Measurements from ENCODE around the gene FAM149A. TPM values are rescaled to one million over a fixed set of nuclear protein-coding genes. Genes with fewer than 3 reads are reported as not detected.

FAM149A gene
- total and polyA plus RNA-seq, 5 donors from 2014 or later, result 0.52 to 1.1 TPM; not detected in 3

DNA sequence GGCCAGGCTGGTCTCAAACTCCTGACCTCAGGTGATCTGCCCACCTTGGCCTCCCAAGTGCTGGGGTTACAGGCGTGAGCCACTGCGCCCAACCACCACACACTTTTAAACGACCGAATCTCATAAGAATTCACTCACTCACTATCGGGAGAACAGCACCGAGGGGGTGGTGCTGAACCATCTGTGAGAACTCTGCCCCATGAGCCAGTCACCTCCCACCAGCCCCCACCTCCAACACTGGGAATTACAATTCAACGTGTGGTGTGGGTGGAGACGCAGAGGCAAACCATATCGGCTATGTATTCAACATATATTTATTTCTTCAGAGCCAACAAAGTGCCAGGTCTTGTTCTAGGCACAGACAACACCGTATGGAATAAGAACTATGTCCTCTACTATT lies 32.0 kb upstream of the FAM149A start:
- no peak overlapping the region for H3K4me3 Mint-ChIP-seq
- Histone ChIP-seq H3K9me3 (ENCODE audit: control insufficient read depth in 2 of 2, low read length in 2 of 2) (no peaks in the 10 kb centered on the region), H3K27ac (ENCODE audit: insufficient read depth, low read length, poor library complexity, severe bottlenecking) (no peak overlapping the region), H3K36me3 (ENCODE audit: control insufficient read depth, insufficient read depth, low read length) (no peaks in the 10 kb centered on the region), H3K4me1 (ENCODE audit: control insufficient read depth, insufficient read depth, low read length, poor library complexity, severe bottlenecking) (peaks cover 14% of the 10 kb centered on the region), H3K4me3 (ENCODE audit: low read depth, low read length) (no peak overlapping the region), H3K27me3 (ENCODE audit: control insufficient read depth, insufficient read depth, low read length) (no peaks in the 10 kb centered on the region)
- H3K9me3 Mint-ChIP-seq, result no peaks in the 10 kb centered on the region
- peaks cover under 1% of the 10 kb centered on the region for H3K27me3 Mint-ChIP-seq
- H3K36me3 Mint-ChIP-seq, result no peaks in the 10 kb centered on the region
- H3K4me1 Mint-ChIP-seq, result peaks cover 5 to 16% (median 8%) of the 10 kb centered on the region in 4 donors
- ATAC-seq (ENCODE audit: low read depth in 2 of 2) (no peak), DNase-seq (no peak)
- no peak overlapping the region for H3K27ac Mint-ChIP-seq

DNA sequence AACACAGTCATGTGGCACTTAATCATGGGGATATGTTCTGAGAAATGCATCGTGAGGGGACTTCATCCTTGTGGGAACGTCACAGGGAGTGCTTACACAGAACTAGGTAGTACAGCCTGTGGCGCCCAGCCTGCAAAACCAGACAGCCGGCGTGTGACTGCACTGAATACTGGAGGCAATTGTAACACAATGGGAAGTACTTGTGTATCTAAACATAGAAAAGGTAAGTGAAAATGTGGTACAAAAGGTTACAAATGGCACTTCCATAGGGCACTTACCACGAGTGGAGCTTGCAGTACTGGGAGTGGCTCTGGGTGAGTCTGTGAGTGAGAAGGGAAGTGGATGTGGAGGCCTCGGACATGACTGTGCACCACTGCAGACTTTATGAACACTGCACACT lies 30.3 kb upstream of the FAM149A start:
- H3K27me3 Mint-ChIP-seq, result no peaks in the 10 kb centered on the region
- no peak overlapping the region for H3K4me3 ChIP-seq (ENCODE audit: low read depth, low read length)

DNA sequence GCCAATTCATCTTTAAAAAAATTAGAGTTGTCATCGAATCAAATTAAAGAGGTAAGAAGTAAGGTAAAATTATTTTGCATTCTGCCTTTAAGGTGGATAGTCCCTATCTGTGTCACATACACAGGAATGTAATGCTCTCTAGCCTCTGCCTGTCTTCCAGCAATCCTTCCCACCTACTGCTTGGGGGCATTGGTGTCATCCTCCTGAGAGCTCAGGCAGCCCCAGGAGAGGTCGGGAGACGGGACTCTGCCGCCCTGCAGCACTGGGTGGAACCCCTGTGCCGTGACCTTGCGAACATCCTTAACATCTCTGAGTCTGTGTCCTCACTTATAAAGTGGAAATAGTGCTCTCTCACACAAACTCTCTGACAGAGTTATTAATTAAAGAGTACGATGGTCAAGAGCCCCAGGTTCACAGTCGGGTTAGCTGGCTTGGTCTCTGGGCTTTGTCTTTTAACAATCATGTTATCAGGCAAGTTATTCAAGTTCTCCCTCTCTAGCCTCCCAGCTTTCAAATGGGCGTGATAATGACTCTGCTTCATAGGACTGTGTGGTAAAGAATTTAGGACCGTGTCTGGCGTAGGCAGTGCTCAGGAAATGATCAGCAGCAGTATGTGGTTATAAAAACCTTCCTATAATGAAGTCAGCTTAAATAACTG lies 25.4 kb upstream of the FAM149A start:
- no peaks in the 10 kb centered on the region for H3K27me3 ChIP-seq (ENCODE audit: control insufficient read depth, insufficient read depth, low read length)
- H3K27ac Mint-ChIP-seq, result no peak overlapping the region
- H3K4me3 ChIP-seq (ENCODE audit: low read depth, low read length), result no peak overlapping the region
- H3K4me1 ChIP-seq (ENCODE audit: control insufficient read depth, insufficient read depth, low read length, poor library complexity, severe bottlenecking), result no peaks in the 10 kb centered on the region
- H3K9me3 Mint-ChIP-seq, result no peaks in the 10 kb centered on the region
- H3K4me3 Mint-ChIP-seq, result no peak overlapping the region
- H3K36me3 Mint-ChIP-seq, result no peaks in the 10 kb centered on the region
- H3K27ac ChIP-seq (ENCODE audit: insufficient read depth, low read length, poor library complexity, severe bottlenecking), result no peak overlapping the region
- peaks cover 5% of the 10 kb centered on the region for H3K27me3 Mint-ChIP-seq
- no peaks in the 10 kb centered on the region for H3K36me3 ChIP-seq (ENCODE audit: control insufficient read depth, insufficient read depth, low read length)
- H3K4me1 Mint-ChIP-seq, result no peaks in the 10 kb centered on the region
- no peak for DNase-seq
- no peak for ATAC-seq (ENCODE audit: low read depth in 2 of 2)
- no peaks in the 10 kb centered on the region for H3K9me3 ChIP-seq (ENCODE audit: control insufficient read depth in 2 of 2, low read length in 2 of 2)

More for the DNA sequence above, 30.3 kb upstream of the FAM149A start:
- Mint-ChIP-seq H3K9me3 (no peaks in the 10 kb centered on the region), H3K4me3 (no peak overlapping the region), H3K4me1 (peaks cover 0 to 6% (median 2%) of the 10 kb centered on the region in 4 donors), H3K36me3 (no peaks in the 10 kb centered on the region), H3K27ac (no peak overlapping the region)
- H3K27me3 ChIP-seq (ENCODE audit: control insufficient read depth, insufficient read depth, low read length), result no peaks in the 10 kb centered on the region
- no peaks in the 10 kb centered on the region for H3K36me3 ChIP-seq (ENCODE audit: control insufficient read depth, insufficient read depth, low read length)
- peaks cover 1% of the 10 kb centered on the region for H3K4me1 ChIP-seq (ENCODE audit: control insufficient read depth, insufficient read depth, low read length, poor library complexity, severe bottlenecking)
- DNase-seq (no peak), ATAC-seq (ENCODE audit: low read depth in 2 of 2) (no peak)
- H3K27ac ChIP-seq (ENCODE audit: insufficient read depth, low read length, poor library complexity, severe bottlenecking), result no peak overlapping the region
- no peaks in the 10 kb centered on the region for H3K9me3 ChIP-seq (ENCODE audit: control insufficient read depth in 2 of 2, low read length in 2 of 2)

- Histone ChIP-seq H3K27ac (ENCODE audit: insufficient read depth, low read length, poor library complexity, severe bottlenecking) (no peak overlapping the region), H3K4me3 (ENCODE audit: low read depth, low read length) (no peak overlapping the region), H3K4me1 (ENCODE audit: control insufficient read depth, insufficient read depth, low read length, poor library complexity, severe bottlenecking) (no peaks in the 10 kb centered on the region), H3K27me3 (ENCODE audit: control insufficient read depth, insufficient read depth, low read length) (no peaks in the 10 kb centered on the region), H3K36me3 (ENCODE audit: control insufficient read depth, insufficient read depth, low read length) (no peaks in the 10 kb centered on the region), H3K9me3 (ENCODE audit: control insufficient read depth in 2 of 2, low read length in 2 of 2) (no peaks in the 10 kb centered on the region)
- H3K9me3 Mint-ChIP-seq, result no peaks in the 10 kb centered on the region
- ATAC-seq (ENCODE audit: low read depth in 2 of 2) (no peak), DNase-seq (no peak)
- peaks cover 5% of the 10 kb centered on the region for H3K27me3 Mint-ChIP-seq
- H3K4me3 Mint-ChIP-seq, result no peak overlapping the region
- no peaks in the 10 kb centered on the region for H3K36me3 Mint-ChIP-seq
- H3K27ac Mint-ChIP-seq, result no peak overlapping the region
- no peaks in the 10 kb centered on the region for H3K4me1 Mint-ChIP-seq
Observed at GRCh38 chr4:186079694-186080093, 24.8 kb upstream of the FAM149A start.

DNA sequence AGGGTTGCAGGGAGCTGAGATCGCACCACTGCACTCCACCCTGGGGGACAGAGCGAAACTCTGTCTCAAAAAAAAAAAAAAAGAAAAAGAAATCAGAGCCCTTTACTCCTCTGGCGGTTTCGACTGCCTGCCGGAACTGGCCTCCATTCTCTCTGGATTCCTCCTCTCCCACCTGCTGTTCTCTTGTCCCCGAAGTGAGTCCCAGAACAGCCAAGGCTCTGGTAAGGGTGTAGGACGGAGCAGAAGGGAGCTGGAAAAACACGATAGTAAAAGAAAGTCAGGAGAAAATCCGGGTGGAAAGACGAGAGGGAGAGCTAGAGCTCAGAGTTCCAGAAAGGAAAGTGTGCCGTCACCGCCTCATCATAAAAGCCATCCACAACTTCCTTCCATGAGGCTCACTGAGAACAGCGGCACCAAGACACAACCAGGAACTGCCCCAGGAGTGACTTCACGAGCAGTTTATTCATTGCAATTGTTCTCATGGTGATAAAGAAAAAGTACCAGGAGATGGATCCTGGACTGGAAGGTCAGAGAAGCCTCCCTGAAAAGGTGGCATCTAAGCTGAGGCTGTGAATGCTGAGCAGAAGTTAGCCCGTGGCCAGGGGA lies 23.2 kb upstream of the FAM149A start:
- no peaks in the 10 kb centered on the region for H3K27me3 ChIP-seq (ENCODE audit: control insufficient read depth, insufficient read depth, low read length)
- H3K4me3 ChIP-seq (ENCODE audit: low read depth, low read length), result no peak overlapping the region
- no peak overlapping the region for H3K4me3 Mint-ChIP-seq
- H3K9me3 ChIP-seq (ENCODE audit: control insufficient read depth in 2 of 2, low read length in 2 of 2), result no peaks in the 10 kb centered on the region
- peaks cover 5% of the 10 kb centered on the region for H3K27me3 Mint-ChIP-seq
- DNase-seq (no peak), ATAC-seq (ENCODE audit: low read depth in 2 of 2) (no peak)
- no peaks in the 10 kb centered on the region for H3K9me3 Mint-ChIP-seq
- H3K4me1 Mint-ChIP-seq, result no peaks in the 10 kb centered on the region
- no peaks in the 10 kb centered on the region for H3K4me1 ChIP-seq (ENCODE audit: control insufficient read depth, insufficient read depth, low read length, poor library complexity, severe bottlenecking)
- no peak overlapping the region for H3K27ac Mint-ChIP-seq
- H3K36me3 ChIP-seq (ENCODE audit: control insufficient read depth, insufficient read depth, low read length), result no peaks in the 10 kb centered on the region
- H3K36me3 Mint-ChIP-seq, result no peaks in the 10 kb centered on the region
- no peak overlapping the region for H3K27ac ChIP-seq (ENCODE audit: insufficient read depth, low read length, poor library complexity, severe bottlenecking)

DNA sequence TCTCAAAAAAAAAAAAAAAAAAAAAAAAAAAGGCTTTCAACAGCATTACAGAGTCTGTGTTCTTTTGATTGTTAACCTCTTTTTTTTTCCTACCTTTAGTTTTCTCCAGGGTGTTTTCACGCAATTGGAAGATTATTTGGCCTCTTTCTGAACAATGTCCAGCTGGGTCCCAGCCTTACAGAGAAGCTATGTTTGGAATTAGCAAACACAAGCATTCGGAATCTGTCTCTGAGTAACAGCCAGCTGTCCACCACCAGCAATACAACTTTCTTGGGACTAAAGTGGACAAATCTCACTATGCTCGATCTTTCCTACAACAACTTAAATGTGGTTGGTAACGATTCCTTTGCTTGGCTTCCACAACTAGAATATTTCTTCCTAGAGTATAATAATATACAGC lies 22.3 kb upstream of the FAM149A start:
- Mint-ChIP-seq H3K4me1 (no peaks in the 10 kb centered on the region), H3K4me3 (no peak overlapping the region), H3K9me3 (no peaks in the 10 kb centered on the region), H3K27me3 (peaks cover 5% of the 10 kb centered on the region), H3K36me3 (no peaks in the 10 kb centered on the region), H3K27ac (no peak overlapping the region)
- no peak overlapping the region for H3K27ac ChIP-seq (ENCODE audit: insufficient read depth, low read length, poor library complexity, severe bottlenecking)
- no peaks in the 10 kb centered on the region for H3K9me3 ChIP-seq (ENCODE audit: control insufficient read depth in 2 of 2, low read length in 2 of 2)
- ATAC-seq (ENCODE audit: low read depth in 2 of 2) (no peak), DNase-seq (no peak)
- H3K27me3 ChIP-seq (ENCODE audit: control insufficient read depth, insufficient read depth, low read length), result no peaks in the 10 kb centered on the region
- no peaks in the 10 kb centered on the region for H3K4me1 ChIP-seq (ENCODE audit: control insufficient read depth, insufficient read depth, low read length, poor library complexity, severe bottlenecking)
- no peak overlapping the region for H3K4me3 ChIP-seq (ENCODE audit: low read depth, low read length)
- no peaks in the 10 kb centered on the region for H3K36me3 ChIP-seq (ENCODE audit: control insufficient read depth, insufficient read depth, low read length)

GRCh38 chr4:186088523-186088922 lies 16.0 kb upstream of the FAM149A start:
- Mint-ChIP-seq H3K4me3 (no peak overlapping the region), H3K9me3 (peaks cover 0 to 4% (median 0%) of the 10 kb centered on the region in 7 donors), H3K36me3 (no peaks in the 10 kb centered on the region), H3K27ac (no peak overlapping the region), H3K27me3 (peaks cover 4% of the 10 kb centered on the region), H3K4me1 (no peaks in the 10 kb centered on the region)
- H3K9me3 ChIP-seq (ENCODE audit: control insufficient read depth in 2 of 2, low read length in 2 of 2), result no peaks in the 10 kb centered on the region
- H3K27me3 ChIP-seq (ENCODE audit: control insufficient read depth, insufficient read depth, low read length), result no peaks in the 10 kb centered on the region
- H3K36me3 ChIP-seq (ENCODE audit: control insufficient read depth, insufficient read depth, low read length), result no peaks in the 10 kb centered on the region
- no peak for DNase-seq
- no peak overlapping the region for H3K27ac ChIP-seq (ENCODE audit: insufficient read depth, low read length, poor library complexity, severe bottlenecking)
- ATAC-seq (ENCODE audit: low read depth in 2 of 2), result no peak
- no peaks in the 10 kb centered on the region for H3K4me1 ChIP-seq (ENCODE audit: control insufficient read depth, insufficient read depth, low read length, poor library complexity, severe bottlenecking)
- H3K4me3 ChIP-seq (ENCODE audit: low read depth, low read length), result no peak overlapping the region

DNA sequence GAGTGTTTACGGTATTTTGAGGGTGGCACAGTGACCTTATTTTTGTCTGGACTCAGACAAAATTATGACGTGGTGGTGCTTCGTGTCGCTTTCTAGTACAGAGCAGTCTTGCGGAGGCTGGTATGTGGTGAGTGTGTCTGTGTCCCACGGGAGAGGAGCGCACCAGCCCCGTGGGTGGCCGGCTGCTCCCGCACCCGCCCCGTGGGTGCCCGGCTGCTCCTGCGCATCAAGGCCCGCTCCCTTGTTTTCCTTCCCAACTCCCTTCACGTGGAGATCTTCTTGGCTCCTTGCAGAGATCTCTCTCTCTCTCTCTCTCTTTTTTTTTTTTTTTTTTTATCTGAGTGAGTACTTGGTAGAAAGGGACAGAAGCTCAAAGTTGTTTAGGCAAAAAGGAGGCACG lies 12.2 kb upstream of the FAM149A start:
- H3K9me3 Mint-ChIP-seq, result peaks cover 0 to 6% (median 0%) of the 10 kb centered on the region in 7 donors
- H3K4me3 Mint-ChIP-seq, result no peak overlapping the region
- no peak overlapping the region for H3K27ac Mint-ChIP-seq
- H3K36me3 Mint-ChIP-seq, result no peaks in the 10 kb centered on the region
- H3K36me3 ChIP-seq (ENCODE audit: control insufficient read depth, insufficient read depth, low read length), result no peaks in the 10 kb centered on the region
- H3K4me1 Mint-ChIP-seq, result no peaks in the 10 kb centered on the region
- no peak overlapping the region for H3K4me3 ChIP-seq (ENCODE audit: low read depth, low read length)
- H3K4me1 ChIP-seq (ENCODE audit: control insufficient read depth, insufficient read depth, low read length, poor library complexity, severe bottlenecking), result no peaks in the 10 kb centered on the region
- no peaks in the 10 kb centered on the region for H3K9me3 ChIP-seq (ENCODE audit: control insufficient read depth in 2 of 2, low read length in 2 of 2)
- H3K27me3 Mint-ChIP-seq, result peaks cover 4% of the 10 kb centered on the region
- no peaks in the 10 kb centered on the region for H3K27me3 ChIP-seq (ENCODE audit: control insufficient read depth, insufficient read depth, low read length)
- no peak overlapping the region for H3K27ac ChIP-seq (ENCODE audit: insufficient read depth, low read length, poor library complexity, severe bottlenecking)
- ATAC-seq (ENCODE audit: low read depth in 2 of 2), result no peak
- DNase-seq, result no peak

All from CD4-positive, CD25-positive, alpha-beta regulatory T cell (primary cell).